Smooth muscle cell (in vitro differentiated cells): Measurements from ENCODE around the gene VASP. TPM values are rescaled to one million over a fixed set of nuclear protein-coding genes. Genes with fewer than 3 reads are reported as not detected.
A peak's percentile ranks its signal among the peaks of the same experiment; 100 is the strongest.

Source experiments
- DNase-seq: peaks from one replicate; lab custom pipeline; 2025; ENCODE audit not compliant: unreplicated experiment; lab: John Stamatoyannopoulos, UW
- H2AFZ ChIP-seq: fragments of 200-600 bp; sonication (generic); 2 replicates; pipeline ENCODE4 v1.6.0; 2016; ENCODE audit warnings: antibody characterized with exemption, low read depth, mild to moderate bottlenecking
- H3F3A ChIP-seq: fragments of 200-600 bp; sonication (generic); 2 replicates; pipeline ENCODE4 v1.6.0; 2017; ENCODE audit warnings: antibody characterized with exemption, low read depth
- H3K27ac ChIP-seq: fragments of 200-600 bp; sonication (generic); 2 replicates; pipeline ENCODE4 v1.5.1; 2016; ENCODE audit warnings: low read depth, mild to moderate bottlenecking
- H3K27me3 ChIP-seq: fragments of 200-600 bp; sonication (generic); 2 replicates; pipeline ENCODE4 v1.6.1; 2016; ENCODE audit warnings: low read depth, mild to moderate bottlenecking
- H3K36me3 ChIP-seq: fragments of 200-600 bp; sonication (generic); 2 replicates; pipeline ENCODE4 v1.5.1; 2016; ENCODE audit warnings: low read depth
- H3K4me1 ChIP-seq: fragments of 200-600 bp; sonication (generic); 2 replicates; pipeline ENCODE4 v1.5.1; 2016; ENCODE audit warnings: low read depth
- H3K4me2 ChIP-seq: fragments of 200-600 bp; sonication (generic); 2 replicates; pipeline ENCODE4 v1.6.0; 2016; ENCODE audit warnings: mild to moderate bottlenecking
- H3K4me3 ChIP-seq: fragments of 200-600 bp; sonication (generic); 2 replicates; pipeline ENCODE4 v1.5.1; 2016; ENCODE audit warnings: mild to moderate bottlenecking
- H3K79me2 ChIP-seq: fragments of 200-600 bp; sonication (generic); 2 replicates; pipeline ENCODE4 v1.6.0; 2016; ENCODE audit warnings: low read depth, mild to moderate bottlenecking
- H3K9ac ChIP-seq: fragments of 200-600 bp; sonication (generic); 2 replicates; pipeline ENCODE4 v1.6.0; 2016; ENCODE audit warnings: low read depth
- H3K9me3 ChIP-seq: fragments of 200-600 bp; sonication (generic); replicated peaks from 2 replicates; pipeline ENCODE4 v1.5.1; 2016; ENCODE audit warnings: low read depth
- H4K20me1 ChIP-seq: fragments of 200-600 bp; sonication (generic); 2 replicates; pipeline ENCODE4 v1.6.0; 2016; ENCODE audit warnings: low read depth
- CTCF ChIP-seq: fragments of 200-600 bp; sonication (generic); IDR thresholded peaks from 2 replicates; pipeline ENCODE4 v1.5.1; 2017; ENCODE audit warnings: borderline replicate concordance, mild to moderate bottlenecking, antibody characterized with exemption; ENCODE audit not compliant: insufficient read depth, poor library complexity, severe bottlenecking
- WGBS: methylation state at CpG from one replicate; pipeline ENCODE4 v1.1.7; 2016; ENCODE audit warnings: low lambda C conversion rate; 5-methylcytosine and 5-hydroxymethylcytosine counted together
- polyA plus RNA-seq: library from polyadenylated mRNA; unstranded; fragments of >200 nt; fragmentation: Nextera tagmentation; extraction: Ambion mirVana; gene quantifications from 2 replicates; pipeline ENCODE4 v1.2.1, GENCODE V29; 2016
- total RNA-seq: library from RNA; depleted of rRNA; stranded (reverse); fragments of >200 nt; gene quantifications from 2 replicates; pipeline ENCODE4 v1.2.3, GENCODE V29; 2014

Gene VASP
- total and polyA plus RNA-seq, 2 experiments from 2014 or later, result 73.6 to 75.8 TPM

- Histone ChIP-seq H3K27ac (peak overlapping the region; percentile 96), H4K20me1 (peaks cover 3% of the 10 kb centered on the region), H3K4me2 (peak overlapping the region; percentile 77), H3K27me3 (no peaks in the 10 kb centered on the region), H3K79me2 (no peaks in the 10 kb centered on the region), H3K36me3 (no peaks in the 10 kb centered on the region), H3K9ac (peak overlapping the region; percentile 97), H2AFZ (no peak overlapping the region), H3F3A (peaks cover 4% of the 10 kb centered on the region), H3K9me3 (no peaks in the 10 kb centered on the region), H3K4me1 (no peaks in the 10 kb centered on the region), H3K4me3 (peak overlapping the region; percentile 54)
- no peak for TF ChIP-seq CTCF
- WGBS, result 23% methylated on average over 12 of the region's 12 CpGs
- DNase-seq, result peak; percentile 38
Observed at GRCh38 chr19:45477713-45478453, 29.4 kb upstream of the VASP start.

- Histone ChIP-seq H2AFZ (peak overlapping the region; percentile 63), H3K36me3 (no peaks in the 10 kb centered on the region), H3K27me3 (no peaks in the 10 kb centered on the region), H3K9ac (peak overlapping the region; percentile 97), H4K20me1 (no peaks in the 10 kb centered on the region), H3K4me3 (peak overlapping the region; percentile 54), H3K79me2 (no peaks in the 10 kb centered on the region), H3F3A (peaks cover 4% of the 10 kb centered on the region), H3K4me2 (peak overlapping the region; percentile 77), H3K27ac (peak overlapping the region; percentile 96), H3K9me3 (no peaks in the 10 kb centered on the region), H3K4me1 (no peaks in the 10 kb centered on the region)
- 1% methylated on average over 39 of the region's 39 CpGs for WGBS
- peak; percentile 69 for DNase-seq
- TF ChIP-seq CTCF, result peak; percentile 91
Observed at GRCh38 chr19:45478454-45479238, 28.6 kb upstream of the VASP start.

- Histone ChIP-seq H3K4me1 (no peaks in the 10 kb centered on the region), H3K27ac (no peak overlapping the region), H3K4me2 (no peak overlapping the region), H2AFZ (no peak overlapping the region), H3F3A (peaks cover 13% of the 10 kb centered on the region), H3K9ac (no peak overlapping the region), H3K79me2 (no peaks in the 10 kb centered on the region), H3K4me3 (no peak overlapping the region), H4K20me1 (no peaks in the 10 kb centered on the region), H3K27me3 (no peaks in the 10 kb centered on the region), H3K9me3 (no peaks in the 10 kb centered on the region), H3K36me3 (no peaks in the 10 kb centered on the region)
- DNase-seq, result no peak
- TF ChIP-seq CTCF, result no peak
- WGBS, result 93% methylated on average over 5 of the region's 5 CpGs
Observed at GRCh38 chr19:45483033-45483432, 24.2 kb upstream of the VASP start.
